BLaER1 (cell line): ENCODE measurements around the gene ACOT7.

ENCODE experiments used
- H3K27ac ChIP-seq: shearing (Covaris generic); formaldehyde crosslinking; 2 replicates; pipeline ENCODE4 v1.8.1; 2022
- H3K27me3 ChIP-seq: shearing (Covaris generic); formaldehyde crosslinking; 2 replicates; pipeline ENCODE4 v1.8.1; 2022
- H3K36me3 ChIP-seq: shearing (Covaris generic); formaldehyde crosslinking; 2 replicates; pipeline ENCODE4 v1.8.1; 2022
- H3K4me1 ChIP-seq: shearing (Covaris generic); formaldehyde crosslinking; 2 replicates; pipeline ENCODE4 v1.8.1; 2022
- H3K4me2 ChIP-seq: shearing (Covaris generic); formaldehyde crosslinking; 2 replicates; pipeline ENCODE4 v1.8.1; 2022
- H3K4me3 ChIP-seq: shearing (Covaris generic); formaldehyde crosslinking; 2 replicates; pipeline ENCODE4 v1.8.1; 2022
- H3K9ac ChIP-seq: shearing (Covaris generic); formaldehyde crosslinking; 2 replicates; pipeline ENCODE4 v1.8.1; 2022
- H3K9me3 ChIP-seq: shearing (Covaris generic); formaldehyde crosslinking; 2 replicates; pipeline ENCODE4 v1.8.1; 2022
- H4K20me1 ChIP-seq: shearing (Covaris generic); formaldehyde crosslinking; 2 replicates; pipeline ENCODE4 v1.8.1; 2022
- Cebpa-rat ChIP-seq: shearing (Covaris generic); IDR thresholded peaks from 2 replicates; pipeline ENCODE4 v1.8.1; 2022

Gene ACOT7

GRCh38 chr1:6287431-6287886 lies 106.1 kb downstream of the ACOT7 start:
- Histone ChIP-seq H3K9ac (no peak overlapping the region), H3K36me3 (peaks cover 29% of the 10 kb centered on the region), H3K27me3 (no peaks in the 10 kb centered on the region), H4K20me1 (no peaks in the 10 kb centered on the region), H3K4me3 (no peak overlapping the region), H3K9me3 (no peaks in the 10 kb centered on the region), H3K4me1 (peaks cover 72% of the 10 kb centered on the region), H3K27ac (peak overlapping the region; percentile 86), H3K4me2 (peak overlapping the region; percentile 92; the same call in 1 of the 2 replicates)
- no peak for TF ChIP-seq Cebpa-rat

- H3K36me3 ChIP-seq: peaks cover 33% of the 10 kb centered on the region
- no peaks in the 10 kb centered on the region for H3K9me3 ChIP-seq
- H3K4me1 ChIP-seq: peaks cover 68% of the 10 kb centered on the region
- no peak overlapping the region for H3K9ac ChIP-seq
- H4K20me1 ChIP-seq: no peaks in the 10 kb centered on the region
- H3K4me3 ChIP-seq: no peak overlapping the region
- H3K27me3 ChIP-seq: no peaks in the 10 kb centered on the region
- no peak for TF ChIP-seq Cebpa-rat
- no peak overlapping the region; the same call in 1 of the 2 replicates for H3K27ac ChIP-seq
- H3K4me2 ChIP-seq: no peak overlapping the region
Observed at GRCh38 chr1:6287029-6287428, 106.5 kb downstream of the ACOT7 start.

GRCh38 chr1:6286266-6286665 lies 107.3 kb downstream of the ACOT7 start:
- H3K27ac ChIP-seq: no peak overlapping the region
- peaks cover 33% of the 10 kb centered on the region for H3K36me3 ChIP-seq

GRCh38 chr1:6285336-6285735 lies 108.2 kb downstream of the ACOT7 start:
- Histone ChIP-seq H4K20me1 (no peaks in the 10 kb centered on the region; the same call in 1 of the 2 replicates), H3K27ac (no peak overlapping the region), H3K36me3 (peaks cover 40% of the 10 kb centered on the region), H3K27me3 (no peaks in the 10 kb centered on the region), H3K4me1 (peaks cover 61% of the 10 kb centered on the region), H3K9ac (no peak overlapping the region), H3K4me3 (no peak overlapping the region), H3K4me2 (no peak overlapping the region), H3K9me3 (no peaks in the 10 kb centered on the region)
- TF ChIP-seq Cebpa-rat: no peak

More at GRCh38 chr1:6286266-6286665, 107.3 kb downstream of the ACOT7 start:
- no peaks in the 10 kb centered on the region for H3K9me3 ChIP-seq
- H4K20me1 ChIP-seq: no peaks in the 10 kb centered on the region
- no peak overlapping the region for H3K9ac ChIP-seq
- no peak overlapping the region for H3K4me2 ChIP-seq
- no peaks in the 10 kb centered on the region for H3K27me3 ChIP-seq
- peaks cover 68% of the 10 kb centered on the region for H3K4me1 ChIP-seq
- no peak for TF ChIP-seq Cebpa-rat
- H3K4me3 ChIP-seq: no peak overlapping the region

- Histone ChIP-seq H3K9ac (no peak overlapping the region), H3K4me2 (no peak overlapping the region), H3K27me3 (no peaks in the 10 kb centered on the region), H3K4me1 (peaks cover 45% of the 10 kb centered on the region), H3K27ac (peak overlapping the region; percentile 62; the same call in 1 of the 2 replicates), H3K4me3 (no peak overlapping the region), H3K36me3 (peaks cover 42% of the 10 kb centered on the region), H3K9me3 (no peaks in the 10 kb centered on the region), H4K20me1 (no peaks in the 10 kb centered on the region; the same call in 1 of the 2 replicates)
- TF ChIP-seq Cebpa-rat: no peak
Observed at GRCh38 chr1:6282577-6283270, 110.8 kb downstream of the ACOT7 start.

- no peak for TF ChIP-seq Cebpa-rat
- H3K4me3 ChIP-seq: no peak overlapping the region
- peaks cover 45% of the 10 kb centered on the region for H3K4me1 ChIP-seq
- H3K4me2 ChIP-seq: no peak overlapping the region; the same call in 1 of the 2 replicates
- H3K27ac ChIP-seq: peak overlapping the region; percentile 62
- no peaks in the 10 kb centered on the region; the same call in 1 of the 2 replicates for H4K20me1 ChIP-seq
- no peaks in the 10 kb centered on the region for H3K9me3 ChIP-seq
- no peak overlapping the region; the same call in 1 of the 2 replicates for H3K9ac ChIP-seq
- H3K36me3 ChIP-seq: peaks cover 33% of the 10 kb centered on the region
- H3K27me3 ChIP-seq: no peaks in the 10 kb centered on the region
Observed at GRCh38 chr1:6281511-6282402, 111.8 kb downstream of the ACOT7 start.

GRCh38 chr1:6280761-6281451 lies 112.7 kb downstream of the ACOT7 start:
- Histone ChIP-seq H3K4me2 (no peak overlapping the region), H4K20me1 (no peaks in the 10 kb centered on the region; the same call in 1 of the 2 replicates), H3K27ac (peak overlapping the region; percentile 62; the same call in 1 of the 2 replicates), H3K9ac (no peak overlapping the region; the same call in 1 of the 2 replicates), H3K4me1 (peaks cover 51% of the 10 kb centered on the region), H3K36me3 (peaks cover 26% of the 10 kb centered on the region), H3K27me3 (no peaks in the 10 kb centered on the region), H3K9me3 (no peaks in the 10 kb centered on the region), H3K4me3 (no peak overlapping the region)
- no peak for TF ChIP-seq Cebpa-rat

GRCh38 chr1:6279613-6280383 lies 113.8 kb downstream of the ACOT7 start:
- H3K4me3 ChIP-seq: no peak overlapping the region
- H3K27ac ChIP-seq: peak overlapping the region; percentile 55; the same call in 1 of the 2 replicates
- peaks cover 46% of the 10 kb centered on the region for H3K4me1 ChIP-seq
- H3K36me3 ChIP-seq: peaks cover 25% of the 10 kb centered on the region
- H3K9me3 ChIP-seq: no peaks in the 10 kb centered on the region
- no peaks in the 10 kb centered on the region; the same call in 1 of the 2 replicates for H4K20me1 ChIP-seq
- peak overlapping the region; percentile 9; the same call in 1 of the 2 replicates for H3K4me2 ChIP-seq
- no peaks in the 10 kb centered on the region for H3K27me3 ChIP-seq
- no peak for TF ChIP-seq Cebpa-rat
- 0 out of 2 replicates have a peak overlapping the region, but pooled peaks have one; percentile 12 for H3K9ac ChIP-seq
